Activated CD4-positive, alpha-beta T cell treated with anti-CD3 and anti-CD28 coated beads for 4 hours (primary cell): ENCODE data around the gene GGACT.
"Not testable (repeated sequence)": the region's sequence is repeated elsewhere in the genome, so short reads cannot be mapped to it uniquely, and the experiment has no call there.

Experiments
- DNase-seq, 2 donors: peaks; one replicate each; pipeline ENCODE4 v3.0.0-alpha.2; 2020

GGACT gene

DNA sequence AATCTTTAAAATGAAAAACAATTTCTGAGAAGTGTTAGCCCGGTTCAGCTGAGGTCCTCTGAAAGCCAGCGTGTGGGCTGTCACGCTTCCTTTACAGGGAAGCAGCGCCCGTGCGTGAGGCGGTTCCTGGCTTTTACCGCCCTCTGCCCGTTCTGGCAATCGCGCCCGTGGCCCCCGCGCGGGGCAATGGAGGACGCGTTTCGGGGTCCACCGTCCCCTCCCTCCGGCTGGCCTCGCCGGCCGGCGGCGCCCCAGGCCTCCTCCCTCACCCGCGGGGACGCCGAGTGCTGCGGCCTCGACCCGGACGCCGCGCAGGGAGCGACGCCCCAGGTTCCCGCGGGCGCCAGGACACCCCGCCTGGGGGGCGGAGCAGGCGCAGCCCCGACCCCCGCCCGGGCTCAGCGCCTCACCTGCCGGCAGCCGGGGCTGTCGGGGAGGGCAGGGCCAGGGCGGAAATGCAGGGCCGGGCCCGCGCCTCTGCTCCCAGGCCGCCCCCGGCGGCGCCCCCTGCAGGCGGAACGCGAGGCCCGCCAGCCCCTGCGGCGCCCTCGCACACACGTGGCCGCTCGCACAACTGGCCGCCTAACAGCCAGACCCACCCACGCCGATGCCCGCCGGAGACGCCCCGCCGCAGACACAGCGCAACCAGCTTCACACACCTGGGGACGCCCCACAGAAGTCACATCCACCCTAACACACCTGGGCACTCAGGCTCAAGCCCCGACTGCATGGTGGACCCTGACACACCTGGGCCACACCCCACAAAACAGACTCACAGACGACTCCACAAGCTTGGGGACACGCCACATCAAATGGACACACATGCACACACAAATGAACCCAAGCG is at the start of gene GGACT:
TSS of gene GGACT (minus strand) at position 459 of the 847 bp plus-strand sequence. CDS start 56,198 bp downstream, outside the sequence.
- peak; percentile 83 to 84 for DNase-seq

DNA sequence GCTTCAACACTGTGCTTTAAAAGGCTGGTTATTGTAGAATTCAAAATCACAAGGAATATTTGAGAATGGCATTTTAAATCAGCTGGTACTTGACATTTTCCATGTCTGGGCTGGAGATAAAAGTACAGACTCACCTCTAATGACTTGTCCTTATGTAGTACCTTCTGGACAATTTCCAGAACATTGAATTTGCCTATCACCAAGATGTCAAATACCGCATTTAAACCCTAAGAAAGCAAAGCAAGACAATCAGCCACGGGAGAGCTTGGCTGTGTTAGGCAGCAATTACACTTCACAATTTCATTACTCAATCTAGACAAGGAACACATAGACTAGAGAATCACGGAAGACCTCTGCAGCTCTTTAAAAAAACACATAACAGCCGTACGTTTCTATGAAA is 49.2 kb upstream of the GGACT start:
- DNase-seq: no peak

DNA sequence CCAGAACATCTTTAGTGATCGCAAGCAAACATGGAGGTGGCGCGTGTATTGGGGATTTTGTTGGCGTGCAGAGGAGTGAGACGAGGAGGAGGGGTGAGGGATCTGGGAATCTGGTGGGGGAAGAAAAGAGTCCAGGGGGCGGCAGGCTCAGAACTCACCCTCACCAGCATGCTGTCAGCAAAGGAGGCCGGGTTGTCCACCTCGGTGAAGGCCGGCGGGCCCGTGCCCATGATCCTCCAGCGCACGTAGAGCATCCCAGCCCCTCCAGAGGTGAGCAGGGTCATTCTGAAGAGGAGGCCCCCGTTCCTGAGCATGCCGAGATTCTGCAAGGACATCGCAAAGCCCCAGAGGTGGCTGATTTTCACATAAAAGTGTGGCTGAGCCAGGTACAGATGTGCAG is 48.8 kb upstream of the GGACT start:
- no peak for DNase-seq

- DNase-seq: no peak
Measured at GRCh38 chr13:100636441-100636840, 47.9 kb upstream of the GGACT start.

DNA sequence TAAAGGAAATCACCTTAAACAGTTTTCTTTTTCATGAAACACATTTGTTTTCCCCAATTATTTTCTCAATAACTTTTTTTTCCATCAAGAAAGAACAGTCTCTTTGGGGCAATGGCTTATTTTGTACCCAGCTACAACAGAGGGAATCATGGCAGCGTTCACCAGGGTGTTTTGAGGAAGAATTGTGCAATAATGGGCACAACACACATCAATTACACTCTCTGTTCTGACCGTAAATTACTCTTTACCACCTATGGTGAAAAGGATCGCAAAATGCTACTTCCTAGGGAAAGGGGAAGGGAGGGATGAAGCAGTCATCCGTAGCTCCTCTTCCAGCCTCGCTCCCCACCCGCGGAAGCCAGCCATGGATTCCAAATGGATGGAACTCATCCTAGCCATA is 47.4 kb upstream of the GGACT start:
- DNase-seq: no peak

- no peak for DNase-seq
Measured at GRCh38 chr13:100634696-100635095, 46.1 kb upstream of the GGACT start.

- no peak for DNase-seq
Measured at GRCh38 chr13:100633461-100633860, 44.9 kb upstream of the GGACT start.

DNA sequence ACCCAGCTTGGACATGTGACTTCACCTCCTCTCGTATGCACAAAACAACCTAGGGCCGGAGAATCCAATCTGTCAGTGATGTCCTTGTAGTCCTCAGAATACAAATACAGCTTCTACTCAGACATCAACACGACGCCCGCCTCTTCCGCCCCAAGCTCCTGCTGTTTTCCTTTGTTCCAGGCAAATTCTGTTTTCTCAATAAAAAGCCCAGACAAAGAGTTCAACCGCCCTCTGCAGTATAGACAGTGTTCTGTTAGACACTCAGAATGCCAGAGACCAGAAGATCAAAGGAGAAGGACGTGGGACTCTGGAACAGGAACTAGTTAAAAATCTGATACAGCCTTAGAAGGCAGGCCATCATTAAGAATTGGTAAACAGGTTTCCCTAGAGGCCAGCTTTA is 42.0 kb upstream of the GGACT start:
- DNase-seq: no peak

DNA sequence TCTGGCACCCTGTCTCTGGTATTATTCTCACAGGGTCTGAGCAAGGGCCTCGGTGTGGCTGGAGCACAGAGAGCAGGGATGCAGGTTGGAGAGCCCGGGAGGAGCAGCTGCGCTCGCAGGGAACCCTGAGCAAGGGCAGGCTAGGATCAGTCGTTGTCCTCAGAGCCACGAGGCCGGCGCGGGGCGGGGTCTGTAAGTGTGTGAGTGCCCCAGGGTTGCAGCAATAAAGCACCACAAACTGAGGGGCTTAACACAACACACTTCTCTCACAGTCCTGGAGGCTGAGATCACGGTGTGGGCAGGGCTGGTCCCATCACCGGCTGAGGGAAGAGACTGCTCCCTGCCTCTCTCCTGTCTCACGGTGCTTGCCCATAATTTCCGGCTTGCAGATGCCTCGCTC is 38.5 kb upstream of the GGACT start:
- no peak for DNase-seq

- DNase-seq: no peak
Measured at GRCh38 chr13:100625447-100625846, 36.9 kb upstream of the GGACT start.

- DNase-seq: no peak
Measured at GRCh38 chr13:100620792-100621191, 32.2 kb upstream of the GGACT start.

DNA sequence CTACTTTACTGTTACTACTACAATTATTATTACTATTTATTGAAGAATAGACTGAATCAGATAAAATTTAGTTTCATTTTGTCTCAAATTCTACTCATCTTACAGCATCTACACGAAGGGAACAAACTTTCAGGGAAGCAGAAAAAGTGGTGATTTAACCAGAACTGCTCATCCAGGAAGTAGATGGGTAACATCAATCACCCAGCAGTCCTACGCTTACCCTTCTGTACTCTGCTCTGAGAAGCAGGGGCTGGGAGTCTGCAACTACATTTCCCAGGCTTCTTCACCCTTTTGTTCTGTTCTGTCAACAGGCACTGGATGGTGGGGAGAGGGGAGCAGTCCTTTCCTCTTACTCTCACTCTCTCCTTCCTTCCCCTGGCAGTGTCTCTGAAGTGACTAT is 31.4 kb upstream of the GGACT start:
- DNase-seq: no peak

DNA sequence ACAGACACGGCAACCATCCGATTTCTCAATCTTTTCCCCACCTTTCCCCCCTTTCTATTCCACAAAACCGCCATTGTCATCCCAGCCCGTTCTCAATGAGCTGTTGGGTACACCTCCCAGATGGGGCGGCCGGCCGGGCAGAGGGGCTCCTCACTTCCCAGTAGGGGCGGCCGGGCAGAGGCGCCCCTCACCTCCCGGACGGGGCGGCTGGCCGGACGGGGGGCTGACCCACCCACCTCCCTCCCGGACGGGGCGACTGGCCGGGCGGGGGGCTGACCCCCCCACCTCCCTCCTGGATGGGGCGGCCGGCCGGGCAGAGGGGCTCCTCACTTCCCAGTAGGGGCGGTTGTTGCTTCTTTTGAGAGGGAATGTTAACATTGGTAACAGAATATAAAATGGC is 30.3 kb upstream of the GGACT start:
- DNase-seq: not testable (repeated sequence)

DNA sequence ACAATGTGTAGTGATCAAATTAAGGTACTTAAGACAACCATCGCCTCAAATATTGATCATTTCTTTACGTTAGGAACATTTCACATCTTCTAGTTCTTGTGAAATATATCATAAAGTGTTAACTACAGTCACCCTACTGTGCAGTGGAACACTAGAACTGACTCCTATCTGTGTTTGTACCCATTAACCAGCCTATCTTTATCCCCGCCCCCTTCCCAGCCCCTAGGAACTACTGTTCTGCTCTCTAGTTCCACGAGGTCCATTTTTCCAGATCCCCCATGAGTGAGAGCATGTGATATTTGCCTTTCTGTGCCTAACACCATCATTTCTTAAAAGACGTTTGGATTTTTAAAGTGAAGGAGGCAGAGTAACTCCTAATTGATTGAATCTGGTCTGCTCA is 24.4 kb upstream of the GGACT start:
- DNase-seq: no peak

- DNase-seq: no peak
Measured at GRCh38 chr13:100611678-100612492, 23.3 kb upstream of the GGACT start.

DNA sequence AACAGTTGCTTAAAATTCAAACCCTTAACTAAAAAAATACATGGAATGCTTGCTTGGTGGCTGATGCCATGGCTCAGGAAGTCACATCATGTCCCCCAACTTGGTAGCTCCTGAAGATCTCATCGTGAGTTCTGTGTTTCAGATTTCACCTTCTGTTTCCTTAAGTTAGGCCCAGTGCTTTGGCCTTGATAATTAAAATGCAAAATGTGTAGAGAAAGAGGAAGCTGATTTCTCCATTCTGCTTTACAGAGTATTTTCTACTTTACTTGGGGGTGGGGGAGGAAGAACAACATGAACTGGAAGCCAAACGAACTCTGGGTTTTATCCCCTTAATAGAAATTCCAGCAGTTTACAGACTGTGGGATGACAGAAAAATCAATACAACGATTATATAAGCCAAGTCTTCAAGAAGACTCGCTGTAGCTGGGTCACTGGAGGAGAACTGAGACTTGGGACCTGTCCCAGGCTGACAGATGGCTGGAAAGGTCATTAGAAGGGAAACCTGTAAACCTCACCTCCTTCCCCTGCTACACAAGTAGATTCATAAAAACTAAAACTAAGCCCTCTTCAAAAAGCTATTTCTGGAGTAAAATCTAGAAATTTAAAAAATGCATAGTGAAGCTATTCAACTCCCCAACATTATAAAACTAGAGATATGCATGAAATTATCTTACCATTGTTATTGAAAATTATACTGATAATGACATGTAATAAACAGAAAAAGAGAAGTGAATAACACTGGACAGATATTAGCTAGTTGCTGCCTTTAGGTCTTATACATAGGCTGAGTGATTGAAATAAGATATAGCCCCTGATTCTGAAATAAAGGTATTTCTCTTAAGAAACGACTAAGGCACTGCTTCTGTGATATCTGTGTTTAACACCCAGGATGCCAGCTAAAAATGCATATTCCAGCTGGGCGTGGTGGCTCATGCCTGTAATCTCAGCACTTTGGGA is 22.1 kb upstream of the GGACT start:
- no peak for DNase-seq

- DNase-seq: no peak
Measured at GRCh38 chr13:100608906-100609305, 20.3 kb upstream of the GGACT start.

DNA sequence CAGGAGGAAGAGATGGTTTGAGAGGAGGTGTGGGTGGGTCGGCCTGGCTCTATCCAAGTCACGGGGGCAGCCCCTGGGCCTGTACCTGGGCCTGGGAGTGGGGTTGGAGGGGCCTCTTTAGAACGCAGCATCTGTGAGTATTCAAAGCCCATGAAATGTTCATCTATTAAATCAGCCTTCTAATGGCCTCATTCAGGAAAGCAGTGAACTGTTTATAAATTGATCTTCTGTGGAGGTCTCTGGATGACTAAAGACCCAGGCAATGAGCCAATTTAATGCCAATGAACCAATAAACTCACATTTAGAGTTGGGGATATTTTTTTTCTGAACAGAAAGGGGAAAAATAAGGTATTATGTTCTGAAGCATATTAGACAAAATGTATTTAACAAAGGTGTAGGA is 19.9 kb upstream of the GGACT start:
- DNase-seq: no peak

GRCh38 chr13:100604918-100605710 is 16.5 kb upstream of the GGACT start:
- DNase-seq: no peak

DNA sequence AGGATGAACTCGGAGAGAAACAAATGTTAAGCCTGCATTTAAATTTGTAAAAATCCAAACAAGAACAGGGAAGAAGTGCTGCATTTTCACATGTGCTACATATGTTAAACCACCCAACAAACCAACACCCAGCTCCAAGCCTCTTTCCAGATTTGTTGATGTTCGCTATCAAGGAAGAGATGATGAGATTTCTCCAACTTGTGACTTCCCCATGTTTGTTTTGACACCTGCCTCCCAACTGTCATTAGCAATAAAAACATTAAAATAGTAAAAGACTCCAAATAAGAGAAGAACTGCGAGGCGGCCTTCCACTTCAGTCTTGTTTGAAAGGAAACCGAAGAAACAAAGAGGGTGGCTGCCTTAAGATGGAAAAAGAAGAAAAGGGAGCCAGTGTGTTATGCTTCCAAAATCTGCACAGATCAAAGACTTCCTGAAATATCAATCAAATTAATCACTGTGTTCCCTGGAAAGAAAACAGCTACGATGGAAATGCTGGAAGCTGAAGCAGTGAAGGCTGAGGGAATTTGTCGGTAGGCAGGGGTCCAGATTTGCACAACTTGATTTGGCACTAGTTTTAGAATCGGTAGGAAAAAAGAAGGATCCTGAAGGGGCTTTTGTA is 14.0 kb upstream of the GGACT start:
- no peak for DNase-seq

- no peak for DNase-seq
Measured at GRCh38 chr13:100601716-100602115, 13.1 kb upstream of the GGACT start.

- no peak for DNase-seq
Measured at GRCh38 chr13:100600915-100601314, 12.3 kb upstream of the GGACT start.
